Measurements from ENCODE around the gene KDM4B. TPM values are rescaled to one million over a fixed set of nuclear protein-coding genes. Genes with fewer than 3 reads are reported as not detected.

The KDM4B gene
- total RNA-seq, 1 experiment from 2014 or later, result 35.9 TPM

- Histone ChIP-seq H3K4me1 (ENCODE audit: control insufficient read depth in 1 of 2, insufficient read depth in 2 of 2, low read length in 2 of 2) (no peaks in the 10 kb centered on the region), H3K27me3 (ENCODE audit: insufficient read depth, low read length) (no peaks in the 10 kb centered on the region), H3K9ac (ENCODE audit: low read length) (no peak overlapping the region), H3K4me3 (replicated peaks in 1 of 2; ENCODE audit: low read depth in 1 of 2, low read length in 2 of 2) (no peak overlapping the region), H2AFZ (ENCODE audit: low read depth, low read length, poor library complexity, severe bottlenecking) (no peak overlapping the region), H3K36me3 (ENCODE audit: control insufficient read depth in 1 of 2, insufficient read depth in 2 of 2, low read length in 2 of 2) (peaks cover 0 to 5% of the 10 kb centered on the region in 2 experiments; a peak in 1 of 4 replicates), H3K9me3 (ENCODE audit: control insufficient read depth in 1 of 2, insufficient read depth in 1 of 2, low read depth in 1 of 2, low read length in 2 of 2) (peaks cover 20 to 23% of the 10 kb centered on the region in 2 experiments; a peak in 2 of 4 replicates), H3K27ac (ENCODE audit: low read depth, low read length) (no peak overlapping the region), H4K20me1 (ENCODE audit: insufficient read depth) (no peaks in the 10 kb centered on the region), H3K4me2 (ENCODE audit: low read length) (no peak overlapping the region), H3K9me2 (ENCODE audit: insufficient read depth) (no peaks in the 10 kb centered on the region), H3K79me2 (ENCODE audit: insufficient read depth, low read length) (no peaks in the 10 kb centered on the region)
- TF ChIP-seq EZH2 (IDR thresholded peaks at IDR 0.05) (no peak), YY1 (IDR thresholded peaks at IDR 0.05; ENCODE audit: extremely low read depth, insufficient replicate concordance, low read depth, low read length) (no peak), SIN3A (IDR thresholded peaks at IDR 0.05; ENCODE audit: low read depth) (no peak), ELF1 (IDR thresholded peaks at IDR 0.05; ENCODE audit: borderline replicate concordance, low read depth) (no peak), EGR1 (IDR thresholded peaks at IDR 0.05; ENCODE audit: low read depth) (no peak), SRF (IDR thresholded peaks at IDR 0.05; ENCODE audit: low read depth) (no peak), FOSL1 (IDR thresholded peaks at IDR 0.05; ENCODE audit: low read depth) (no peak), CBX3 (IDR thresholded peaks at IDR 0.05; ENCODE audit: low read depth) (no peak), POLR2A (IDR thresholded peaks at IDR 0.05; ENCODE audit: borderline replicate concordance, extremely low read depth, insufficient read depth, insufficient read length) (no peak), JUND (IDR thresholded peaks at IDR 0.05) (no peak), ZFX (IDR thresholded peaks at IDR 0.05) (no peak), CTCF (IDR thresholded peaks at IDR 0.05 in 2 of 3, conservative IDR thresholded peaks at IDR 0.05 in 1 of 3; ENCODE audit: borderline replicate concordance in 1 of 3, insufficient read depth in 1 of 3, low read depth in 2 of 3, low read length in 2 of 3) (no peak), RAD21 (IDR thresholded peaks at IDR 0.05; ENCODE audit: low read depth) (no peak), EZH2phosphoT487 (IDR thresholded peaks at IDR 0.05; ENCODE audit: borderline replicate concordance) (no peak), POLR2AphosphoS5 (IDR thresholded peaks at IDR 0.05; ENCODE audit: low read depth, low read length) (no peak), ZNF274 (IDR thresholded peaks at IDR 0.05; ENCODE audit: low read depth, low read length) (no peak), TCF7L2 (IDR thresholded peaks at IDR 0.05; ENCODE audit: borderline replicate concordance, extremely low read depth, insufficient read depth, insufficient read length) (no peak), MAX (IDR thresholded peaks at IDR 0.05) (no peak), SP1 (IDR thresholded peaks at IDR 0.05; ENCODE audit: low read depth) (no peak)
- TF ChIP-seq, protein P1, sequence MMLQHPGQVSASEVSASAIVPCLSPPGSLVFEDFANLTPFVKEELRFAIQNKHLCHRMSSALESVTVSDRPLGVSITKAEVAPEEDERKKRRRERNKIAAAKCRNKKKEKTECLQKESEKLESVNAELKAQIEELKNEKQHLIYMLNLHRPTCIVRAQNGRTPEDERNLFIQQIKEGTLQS (IDR thresholded peaks at IDR 0.05), result no peak
- ChIA-PET CTCF (no interaction called here), POLR2A (no interaction called here), RAD21 (ENCODE audit: low non-redundant PET in 1 of 2, low total read pairs in 2 of 2, uncharacterized antibody in 2 of 2, unreplicated experiment in 2 of 2) (no interaction called here)
- BruUV-seq (replicated peaks), result no TSS peak
- no peak for ATAC-seq
- DNase-seq (ENCODE audit: low read depth, low spot score), result no peak
- intact Hi-C loops (cut with micrococcal nuclease), result no loop called here
These were observed 133.0 kb downstream of the KDM4B start for GRCh38 chr19:5101871-5102270.

All from HCT116 (cell line).